ENCODE measurements around the gene EAPP.
"Not testable (repeated sequence)": the region's sequence is repeated elsewhere in the genome, so short reads cannot be mapped to it uniquely, and the experiment has no call there.

EAPP gene

DNA sequence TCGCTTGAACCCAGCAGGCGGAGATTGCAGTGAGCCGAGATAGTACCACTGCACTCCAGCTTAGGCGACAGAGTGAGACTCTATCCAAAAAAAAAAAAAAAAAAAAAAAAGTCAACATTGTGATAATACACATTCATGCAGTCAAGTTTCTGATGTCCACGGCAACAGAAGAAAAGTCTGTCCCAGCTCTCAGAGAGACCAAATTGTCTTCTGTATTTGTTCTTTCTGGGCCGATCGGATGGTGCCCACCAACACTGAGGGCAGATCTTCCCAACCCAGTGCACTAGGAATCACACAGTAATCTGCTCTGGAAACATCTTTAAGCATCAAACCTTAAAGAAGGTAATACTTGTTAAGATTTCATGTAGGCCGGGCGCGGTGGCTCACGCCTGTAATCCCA, 31.6 kb downstream of the EAPP start:
- TF ChIP-seq, protein P1, sequence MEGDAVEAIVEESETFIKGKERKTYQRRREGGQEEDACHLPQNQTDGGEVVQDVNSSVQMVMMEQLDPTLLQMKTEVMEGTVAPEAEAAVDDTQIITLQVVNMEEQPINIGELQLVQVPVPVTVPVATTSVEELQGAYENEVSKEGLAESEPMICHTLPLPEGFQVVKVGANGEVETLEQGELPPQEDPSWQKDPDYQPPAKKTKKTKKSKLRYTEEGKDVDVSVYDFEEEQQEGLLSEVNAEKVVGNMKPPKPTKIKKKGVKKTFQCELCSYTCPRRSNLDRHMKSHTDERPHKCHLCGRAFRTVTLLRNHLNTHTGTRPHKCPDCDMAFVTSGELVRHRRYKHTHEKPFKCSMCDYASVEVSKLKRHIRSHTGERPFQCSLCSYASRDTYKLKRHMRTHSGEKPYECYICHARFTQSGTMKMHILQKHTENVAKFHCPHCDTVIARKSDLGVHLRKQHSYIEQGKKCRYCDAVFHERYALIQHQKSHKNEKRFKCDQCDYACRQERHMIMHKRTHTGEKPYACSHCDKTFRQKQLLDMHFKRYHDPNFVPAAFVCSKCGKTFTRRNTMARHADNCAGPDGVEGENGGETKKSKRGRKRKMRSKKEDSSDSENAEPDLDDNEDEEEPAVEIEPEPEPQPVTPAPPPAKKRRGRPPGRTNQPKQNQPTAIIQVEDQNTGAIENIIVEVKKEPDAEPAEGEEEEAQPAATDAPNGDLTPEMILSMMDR (IDR thresholded peaks at IDR 0.05; ENCODE audit: extremely low read depth, insufficient read depth, missing control alignments), result no peak
- no peak for DNase-seq (ENCODE audit: low spot score)
- in situ Hi-C loops (cut with MboI; ENCODE audit: low pct_unique_long_range_greater_than_20kb, low sequenced_read_pairs, unreplicated experiment), result no loop called here

DNA sequence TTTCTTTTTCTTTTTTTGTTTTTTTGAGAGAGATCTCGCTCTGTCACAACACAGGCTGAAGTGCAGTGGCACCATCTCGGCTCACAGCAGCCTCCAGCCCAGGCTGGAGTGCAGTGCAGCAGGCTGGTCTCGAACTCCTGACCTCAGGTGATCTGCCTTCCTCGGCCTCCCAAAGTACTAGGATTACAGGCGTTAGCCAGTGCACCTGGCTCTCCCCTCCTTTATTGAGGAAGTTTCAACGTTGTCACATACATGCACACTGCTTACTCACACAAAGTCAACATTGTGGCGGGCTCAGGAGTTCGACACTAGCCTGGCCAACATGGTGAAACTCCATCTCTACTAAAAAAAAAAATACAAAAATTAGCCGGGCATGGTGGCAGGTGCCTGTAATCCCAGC, 32.0 kb downstream of the EAPP start:
- no peak for DNase-seq (ENCODE audit: low spot score)
- TF ChIP-seq, protein P1 (IDR thresholded peaks at IDR 0.05; ENCODE audit: extremely low read depth, insufficient read depth, missing control alignments), result no peak
- in situ Hi-C loops (cut with MboI; ENCODE audit: low pct_unique_long_range_greater_than_20kb, low sequenced_read_pairs, unreplicated experiment), result no loop called here

DNA sequence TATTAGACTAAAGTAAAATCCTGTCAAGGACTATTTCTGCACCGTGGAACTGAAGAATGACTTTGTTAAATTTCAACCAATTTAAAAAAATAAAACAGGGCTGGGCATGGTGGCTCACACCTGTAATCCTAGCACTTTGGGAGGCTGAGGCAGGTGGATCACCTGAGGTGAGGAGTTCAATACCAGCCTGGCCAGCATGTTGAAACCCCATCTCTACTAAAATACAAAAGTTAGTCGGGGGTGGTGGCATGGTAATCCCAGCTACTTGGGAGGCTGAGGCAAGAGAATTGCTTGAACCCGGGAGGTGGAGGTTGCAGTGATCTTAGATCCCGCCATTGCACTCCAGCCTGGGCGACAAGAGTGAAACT, 34.4 kb downstream of the EAPP start:
- DNase-seq (ENCODE audit: low spot score); in situ Hi-C loops (cut with MboI; ENCODE audit: low pct_unique_long_range_greater_than_20kb, low sequenced_read_pairs, unreplicated experiment): not testable (repeated sequence)

DNA sequence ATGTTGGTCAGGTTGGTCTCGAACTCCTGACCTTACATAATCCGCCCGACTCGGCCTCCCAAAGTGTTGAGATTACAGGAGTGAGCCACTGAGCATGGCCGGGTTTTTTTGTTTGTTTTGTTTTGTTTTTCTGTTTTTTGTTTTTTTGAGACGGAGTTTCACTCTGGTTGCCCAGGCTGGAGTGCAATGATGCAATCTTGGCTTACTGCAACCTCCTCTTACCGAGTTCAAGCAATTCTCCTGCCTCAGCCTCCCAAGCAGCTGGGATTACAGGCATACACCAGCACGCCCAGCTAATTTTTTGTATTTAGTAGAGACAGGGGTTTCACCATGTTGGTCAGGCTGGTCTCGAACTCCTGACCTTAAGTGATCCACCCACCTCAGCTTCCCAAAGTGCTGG, 35.5 kb downstream of the EAPP start:
- in situ Hi-C loops (cut with MboI; ENCODE audit: low pct_unique_long_range_greater_than_20kb, low sequenced_read_pairs, unreplicated experiment), result not testable (repeated sequence)

DNA sequence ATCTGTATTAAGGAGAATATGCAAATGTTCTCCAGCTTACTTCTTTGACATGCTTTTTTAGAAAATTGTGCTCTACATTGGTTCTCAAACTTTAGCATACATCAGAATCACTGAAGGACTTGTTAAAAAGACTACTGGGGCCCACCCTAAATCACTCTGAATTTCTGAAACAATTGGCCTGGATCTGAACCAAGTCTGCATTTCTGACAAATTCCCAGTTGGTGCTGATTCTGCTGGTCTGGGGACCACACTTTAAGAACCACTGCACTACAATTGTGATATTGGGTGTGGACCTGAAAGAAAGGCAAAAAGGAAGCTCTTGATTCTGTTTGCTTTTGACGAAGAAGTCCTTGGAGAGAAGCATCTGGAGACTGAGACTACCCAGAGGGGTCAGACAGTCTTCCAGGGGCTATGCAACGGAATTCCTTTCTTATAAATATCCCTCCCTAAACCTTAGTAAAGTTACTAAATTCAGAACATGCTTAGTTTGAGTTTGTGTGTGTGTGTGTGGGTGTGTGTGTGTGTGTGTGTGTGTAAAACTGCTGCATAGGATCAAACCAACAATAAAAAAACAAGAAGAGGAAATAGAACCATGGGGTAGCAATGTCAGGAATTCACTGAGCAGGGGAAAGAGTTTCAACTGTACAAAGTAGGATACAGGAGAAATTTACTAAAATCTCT, 36.8 kb downstream of the EAPP start:
- in situ Hi-C loops (cut with MboI; ENCODE audit: low pct_unique_long_range_greater_than_20kb, low sequenced_read_pairs, unreplicated experiment), result no loop called here
- TF ChIP-seq, protein P1 (IDR thresholded peaks at IDR 0.05; ENCODE audit: extremely low read depth, insufficient read depth, missing control alignments), result no peak
- no peak for DNase-seq (ENCODE audit: low spot score)

More for the DNA sequence above, 35.5 kb downstream of the EAPP start:
- not testable (repeated sequence) for DNase-seq (ENCODE audit: low spot score)

DNA sequence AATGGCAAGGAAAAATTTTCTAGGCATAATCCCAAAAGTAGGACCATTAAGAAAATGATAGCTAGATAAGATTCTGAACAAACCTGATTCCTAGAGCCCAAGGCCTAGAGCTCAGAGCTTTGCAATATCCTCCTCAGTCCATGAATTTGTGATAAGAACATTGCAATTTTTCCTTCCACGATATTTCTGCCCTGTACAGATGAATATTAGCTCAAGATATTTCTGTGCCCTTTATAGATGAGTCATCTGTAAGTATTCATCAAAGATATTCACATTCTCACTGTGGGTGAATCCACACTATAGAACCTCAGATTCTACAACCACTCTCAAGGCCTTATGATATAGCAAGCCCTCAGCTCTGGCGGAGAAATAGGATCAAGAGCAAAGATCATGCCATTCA, 37.5 kb downstream of the EAPP start:
- TF ChIP-seq, protein P1 (IDR thresholded peaks at IDR 0.05; ENCODE audit: extremely low read depth, insufficient read depth, missing control alignments), result no peak
- DNase-seq (ENCODE audit: low spot score), result no peak
- in situ Hi-C loops (cut with MboI; ENCODE audit: low pct_unique_long_range_greater_than_20kb, low sequenced_read_pairs, unreplicated experiment), result no loop called here

DNA sequence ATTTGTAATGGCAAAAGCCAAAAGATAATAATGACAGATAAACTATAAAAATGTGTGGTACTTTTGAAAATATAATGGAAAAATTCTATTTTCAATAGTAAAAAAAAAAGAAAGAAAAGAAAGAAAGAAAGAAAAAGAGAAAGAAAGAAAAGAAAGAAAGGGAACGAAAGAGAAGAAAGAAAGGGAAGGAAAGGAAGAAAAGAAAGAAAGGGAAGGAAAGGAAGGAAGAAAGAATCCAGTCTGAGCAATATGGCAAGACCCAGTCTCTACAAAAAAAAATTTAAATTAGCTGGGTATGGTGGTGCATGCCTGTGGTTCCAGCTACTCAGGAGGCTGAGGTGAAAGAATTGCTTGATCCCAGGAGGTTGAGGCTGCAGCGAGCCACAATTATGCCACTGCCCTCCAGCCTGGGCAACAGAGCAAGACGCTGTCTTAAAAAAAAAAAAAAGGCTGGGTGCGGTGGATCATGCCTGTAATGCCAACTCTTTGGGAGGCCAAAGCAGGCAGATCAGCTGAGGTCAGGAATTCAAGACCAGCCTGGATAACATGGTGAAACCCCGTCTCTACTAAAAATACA, 38.4 kb downstream of the EAPP start:
- no peak for DNase-seq (ENCODE audit: low spot score)
- in situ Hi-C loops (cut with MboI; ENCODE audit: low pct_unique_long_range_greater_than_20kb, low sequenced_read_pairs, unreplicated experiment), result no loop called here
- TF ChIP-seq, protein P1 (IDR thresholded peaks at IDR 0.05; ENCODE audit: extremely low read depth, insufficient read depth, missing control alignments), result no peak

Data from GM13977 (cell line).